ENCODE results near the gene COL4A2.

- TF ChIP-seq CTCF (IDR thresholded peaks at IDR 0.05) (no peak), POLR2AphosphoS5 (IDR thresholded peaks at IDR 0.05) (peak in 1 of 3 donors; percentile 6), POLR2A (IDR thresholded peaks at IDR 0.05) (no peak)
These were observed 41.8 kb upstream of the COL4A2 start for GRCh38 chr13:110265341-110265681.

Data from transverse colon (tissue), 4 donors.